T-helper 9 cell (primary cell): ENCODE results near the gene FCMR.
A peak's percentile ranks its signal among the peaks of the same experiment; 100 is the strongest.
"Not testable (repeated sequence)": the region's sequence is repeated elsewhere in the genome, so short reads cannot be mapped to it uniquely, and the experiment has no call there.

ENCODE experiments used
- DNase-seq: peaks from one replicate; pipeline ENCODE4 v3.0.0-alpha.2; 2020

Gene FCMR

GRCh38 chr1:206949641-206950040 is 27.9 kb upstream of the FCMR start:
- DNase-seq, result no peak

- no peak for DNase-seq
These were observed 27.5 kb upstream of the FCMR start for GRCh38 chr1:206949208-206949607.

- no peak for DNase-seq
These were observed 25.5 kb upstream of the FCMR start for GRCh38 chr1:206947255-206947654.

GRCh38 chr1:206946261-206946660 is 24.5 kb upstream of the FCMR start, which contains the start of gene PIGR:
PIGR (minus strand) TSS chr1:206946466; CDS start chr1:206940531, 5,935 bp downstream.
- DNase-seq, result no peak

GRCh38 chr1:206945779-206946178 is 24.0 kb upstream of the FCMR start:
- no peak for DNase-seq

GRCh38 chr1:206944703-206945102 is 23.0 kb upstream of the FCMR start:
- no peak for DNase-seq

- no peak for DNase-seq
These were observed 20.2 kb upstream of the FCMR start for GRCh38 chr1:206941766-206942418.

- no peak for DNase-seq
These were observed 18.8 kb upstream of the FCMR start for GRCh38 chr1:206940588-206940936.

GRCh38 chr1:206939841-206940587 is 18.3 kb upstream of the FCMR start:
- no peak for DNase-seq

- DNase-seq, result no peak
These were observed 17.4 kb upstream of the FCMR start for GRCh38 chr1:206939131-206939530.

- DNase-seq, result no peak
These were observed 15.7 kb upstream of the FCMR start for GRCh38 chr1:206937425-206937824.

GRCh38 chr1:206935491-206936067 is 13.8 kb upstream of the FCMR start:
- DNase-seq, result no peak

- DNase-seq, result peak; percentile 72
These were observed 11.7 kb upstream of the FCMR start for GRCh38 chr1:206933333-206933945.

- no peak for DNase-seq
These were observed 10.4 kb upstream of the FCMR start for GRCh38 chr1:206932177-206932576.

GRCh38 chr1:206931709-206932108 is 10.0 kb upstream of the FCMR start:
- no peak for DNase-seq

GRCh38 chr1:206930210-206930798 is 8.6 kb upstream of the FCMR start:
- no peak for DNase-seq

- no peak for DNase-seq
These were observed 7.8 kb upstream of the FCMR start for GRCh38 chr1:206929524-206929923.

- no peak for DNase-seq
These were observed 4.5 kb upstream of the FCMR start for GRCh38 chr1:206926286-206926685.

- no peak for DNase-seq
These were observed 3.5 kb upstream of the FCMR start for GRCh38 chr1:206925106-206925736.

- no peak for DNase-seq
These were observed 2.9 kb upstream of the FCMR start for GRCh38 chr1:206924592-206925105.

- not testable (repeated sequence) for DNase-seq
These were observed 2.3 kb upstream of the FCMR start for GRCh38 chr1:206923961-206924557.
